DMS53 treated with DMSO at 0.1 percent for 48 hours (cell line): ENCODE measurements around the gene ARNT2.
A peak's percentile ranks its signal among the peaks of the same experiment; 100 is the strongest.

Experiments
- DNase-seq: peaks from one replicate; lab custom pipeline; 2025; ENCODE audit not compliant: unreplicated experiment; lab: John Stamatoyannopoulos, UW

The ARNT2 gene

GRCh38 chr15:80590761-80591355, 186.7 kb downstream of the ARNT2 start:
- no peak for DNase-seq

- DNase-seq, result no peak
Measured at GRCh38 chr15:80591471-80591870, 187.3 kb downstream of the ARNT2 start.

- no peak for DNase-seq
Measured at GRCh38 chr15:80591938-80592825, 188.0 kb downstream of the ARNT2 start.

GRCh38 chr15:80593486-80594030, 189.4 kb downstream of the ARNT2 start:
- DNase-seq, result no peak

- DNase-seq, result no peak
Measured at GRCh38 chr15:80594091-80594889, 190.1 kb downstream of the ARNT2 start.

GRCh38 chr15:80595396-80595795, 191.2 kb downstream of the ARNT2 start:
- no peak for DNase-seq

GRCh38 chr15:80596521-80596976, 192.4 kb downstream of the ARNT2 start:
- DNase-seq, result peak; percentile 64

GRCh38 chr15:80597076-80597475, 192.9 kb downstream of the ARNT2 start:
- DNase-seq, result no peak

GRCh38 chr15:80599359-80599758, 195.2 kb downstream of the ARNT2 start:
- no peak for DNase-seq

GRCh38 chr15:80600626-80601025, 196.4 kb downstream of the ARNT2 start:
- DNase-seq, result no peak

- no peak for DNase-seq
Measured at GRCh38 chr15:80601256-80601655, 197.1 kb downstream of the ARNT2 start.

- DNase-seq, result no peak
Measured at GRCh38 chr15:80604583-80605575, 200.7 kb downstream of the ARNT2 start.

GRCh38 chr15:80605591-80606150, 201.5 kb downstream of the ARNT2 start:
- no peak for DNase-seq

- DNase-seq, result no peak
Measured at GRCh38 chr15:80606511-80607071, 202.4 kb downstream of the ARNT2 start.

GRCh38 chr15:80607287-80607980, 203.3 kb downstream of the ARNT2 start:
- no peak for DNase-seq

GRCh38 chr15:80608688-80609087, 204.5 kb downstream of the ARNT2 start:
- no peak for DNase-seq

GRCh38 chr15:80609091-80609490, 204.9 kb downstream of the ARNT2 start:
- no peak for DNase-seq

GRCh38 chr15:80609512-80609946, 205.3 kb downstream of the ARNT2 start:
- no peak for DNase-seq
